ENCODE results near the gene TMPRSS13. TPM values are rescaled to one million over a fixed set of nuclear protein-coding genes. Genes with fewer than 3 reads are reported as not detected.
"Not testable (repeated sequence)": the region's sequence is repeated elsewhere in the genome, so short reads cannot be mapped to it uniquely, and the experiment has no call there.

The TMPRSS13 gene
- total RNA-seq, 1 donor from 2014 or later, result not detected

- Mint-ChIP-seq H3K27ac (ENCODE audit: unreplicated experiment) (no peak overlapping the region), H3K36me3 (ENCODE audit: low read depth) (peaks cover 2% of the 10 kb centered on the region), H3K4me3 (ENCODE audit: unreplicated experiment) (no peak overlapping the region), H3K9me3 (ENCODE audit: low read depth) (peaks cover 7% of the 10 kb centered on the region), H3K27me3 (ENCODE audit: low read depth) (peaks cover 27% of the 10 kb centered on the region), H3K4me1 (ENCODE audit: low read depth) (no peaks in the 10 kb centered on the region)
- no peak for TF ChIP-seq CTCF (IDR thresholded peaks at IDR 0.05)
- DNase-seq (ENCODE audit: low spot score), result no peak
These were observed 29.7 kb upstream of the TMPRSS13 start for GRCh38 chr11:117958949-117959348.

DNA sequence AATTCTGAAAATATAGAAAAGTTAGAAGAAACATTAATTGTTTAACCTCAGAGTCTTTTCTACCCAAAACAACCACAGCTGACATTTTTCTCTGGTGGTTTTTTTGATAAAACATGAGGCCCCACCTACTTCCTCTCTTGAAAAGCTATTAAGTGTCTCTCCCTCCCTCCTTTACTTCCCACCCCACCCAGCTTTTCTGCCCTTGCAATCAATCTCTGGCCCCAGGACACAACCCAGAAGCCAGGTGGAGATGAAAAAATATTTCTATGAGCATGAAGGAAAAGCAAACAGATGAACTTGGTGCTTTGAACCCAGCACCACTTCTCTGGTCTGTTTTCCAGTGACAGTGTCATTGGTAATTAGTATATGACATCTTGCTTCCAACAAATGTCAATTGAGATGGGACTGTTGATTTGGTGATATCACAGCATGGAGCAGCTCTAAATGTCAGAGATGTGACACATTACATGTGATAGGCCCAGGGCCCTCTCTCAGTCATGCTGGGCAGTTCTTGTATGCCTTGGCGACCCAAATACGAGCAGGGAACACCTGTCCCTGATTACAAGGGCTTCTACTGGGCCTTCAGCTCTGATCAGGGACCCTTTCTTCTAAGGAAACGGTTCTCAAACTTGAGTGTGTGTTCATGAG, 23.9 kb upstream of the TMPRSS13 start:
- no peak for TF ChIP-seq CTCF (IDR thresholded peaks at IDR 0.05)
- DNase-seq (ENCODE audit: low spot score), result no peak
- H3K27ac Mint-ChIP-seq (ENCODE audit: unreplicated experiment), result no peak overlapping the region
- peaks cover 29% of the 10 kb centered on the region for H3K27me3 Mint-ChIP-seq (ENCODE audit: low read depth)
- no peaks in the 10 kb centered on the region for H3K4me1 Mint-ChIP-seq (ENCODE audit: low read depth)
- peaks cover 2% of the 10 kb centered on the region for H3K36me3 Mint-ChIP-seq (ENCODE audit: low read depth)
- no peak overlapping the region for H3K4me3 Mint-ChIP-seq (ENCODE audit: unreplicated experiment)
- peaks cover 7% of the 10 kb centered on the region for H3K9me3 Mint-ChIP-seq (ENCODE audit: low read depth)

- Mint-ChIP-seq H3K9me3 (ENCODE audit: low read depth) (no peaks in the 10 kb centered on the region), H3K36me3 (ENCODE audit: low read depth) (no peaks in the 10 kb centered on the region), H3K27me3 (ENCODE audit: low read depth) (peaks cover 17% of the 10 kb centered on the region), H3K4me3 (ENCODE audit: unreplicated experiment) (no peak overlapping the region), H3K4me1 (ENCODE audit: low read depth) (no peaks in the 10 kb centered on the region), H3K27ac (ENCODE audit: unreplicated experiment) (no peak overlapping the region)
- DNase-seq (ENCODE audit: low spot score), result no peak
- no peak for TF ChIP-seq CTCF (IDR thresholded peaks at IDR 0.05)
These were observed 22.1 kb upstream of the TMPRSS13 start for GRCh38 chr11:117950993-117951961.

DNA sequence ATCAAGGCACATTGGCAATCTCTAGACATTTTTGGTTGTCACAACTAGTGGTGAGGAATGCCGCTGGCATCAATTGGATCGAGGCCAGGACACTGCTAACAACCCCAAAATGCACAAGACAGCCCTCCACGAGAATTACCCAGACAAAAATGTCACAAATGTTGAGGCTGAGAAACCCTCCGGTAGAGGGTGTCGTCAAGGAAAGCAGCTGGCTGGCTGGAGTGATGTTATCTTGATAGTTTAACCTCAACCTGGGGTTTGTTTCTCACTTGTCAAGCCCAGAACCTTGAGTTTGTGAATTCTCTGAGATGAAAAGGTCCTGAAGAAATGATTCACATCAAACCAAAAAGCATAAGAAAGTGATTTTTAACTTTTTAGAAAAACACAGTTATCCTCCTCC, 21.1 kb upstream of the TMPRSS13 start:
- peaks cover 15% of the 10 kb centered on the region for H3K27me3 Mint-ChIP-seq (ENCODE audit: low read depth)
- no peaks in the 10 kb centered on the region for H3K9me3 Mint-ChIP-seq (ENCODE audit: low read depth)
- H3K27ac Mint-ChIP-seq (ENCODE audit: unreplicated experiment), result no peak overlapping the region
- H3K36me3 Mint-ChIP-seq (ENCODE audit: low read depth), result no peaks in the 10 kb centered on the region
- H3K4me3 Mint-ChIP-seq (ENCODE audit: unreplicated experiment), result no peak overlapping the region
- H3K4me1 Mint-ChIP-seq (ENCODE audit: low read depth), result no peaks in the 10 kb centered on the region
- peak; percentile 56 for TF ChIP-seq CTCF (IDR thresholded peaks at IDR 0.05)
- DNase-seq (ENCODE audit: low spot score), result no peak

DNA sequence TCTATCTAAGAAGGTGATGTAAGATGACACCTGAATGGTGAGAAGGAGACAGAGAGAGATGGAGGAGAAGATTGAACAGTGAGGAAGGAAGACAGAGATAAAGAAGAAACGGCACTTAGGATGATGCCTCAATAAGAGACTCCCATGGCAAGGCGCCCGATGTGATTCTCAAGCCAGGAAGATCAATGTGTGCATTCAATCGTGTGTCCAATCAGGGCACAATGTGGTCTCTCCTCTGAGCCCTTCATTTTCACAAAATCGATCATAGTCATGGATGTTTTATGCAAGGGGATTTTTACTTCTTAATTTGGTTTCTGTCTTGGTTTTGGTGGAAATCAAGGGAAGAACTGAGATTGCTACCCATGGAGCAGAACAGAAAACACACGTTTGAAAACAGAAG, 19.9 kb upstream of the TMPRSS13 start:
- Mint-ChIP-seq H3K27me3 (ENCODE audit: low read depth) (peaks cover 15% of the 10 kb centered on the region), H3K27ac (ENCODE audit: unreplicated experiment) (no peak overlapping the region), H3K36me3 (ENCODE audit: low read depth) (no peaks in the 10 kb centered on the region), H3K9me3 (ENCODE audit: low read depth) (no peaks in the 10 kb centered on the region), H3K4me3 (ENCODE audit: unreplicated experiment) (no peak overlapping the region), H3K4me1 (ENCODE audit: low read depth) (no peaks in the 10 kb centered on the region)
- DNase-seq (ENCODE audit: low spot score), result no peak
- TF ChIP-seq CTCF (IDR thresholded peaks at IDR 0.05), result no peak

DNA sequence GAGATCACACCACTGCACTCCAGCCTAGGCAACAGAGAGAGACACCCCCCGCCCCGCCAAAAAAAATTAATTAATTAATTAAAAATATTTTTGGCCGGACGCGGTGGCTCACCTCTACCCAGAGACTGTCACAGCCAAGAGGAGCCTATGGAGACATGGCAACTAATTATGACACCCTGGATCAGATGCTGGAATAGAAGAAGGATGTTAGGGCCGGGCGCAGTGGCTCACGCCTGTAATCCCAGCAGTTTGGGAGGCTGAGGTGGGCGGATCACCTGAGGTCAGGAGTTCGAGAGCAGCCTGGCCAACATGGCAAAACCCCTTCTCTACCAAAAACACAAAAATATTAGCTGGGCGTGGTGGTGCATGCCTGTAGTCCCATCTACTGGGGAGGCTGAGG, 19.3 kb upstream of the TMPRSS13 start:
- H3K9me3 Mint-ChIP-seq (ENCODE audit: low read depth); H3K4me1 Mint-ChIP-seq (ENCODE audit: low read depth); DNase-seq (ENCODE audit: low spot score); H3K27ac Mint-ChIP-seq (ENCODE audit: unreplicated experiment); H3K4me3 Mint-ChIP-seq (ENCODE audit: unreplicated experiment); H3K36me3 Mint-ChIP-seq (ENCODE audit: low read depth): not testable (repeated sequence)
- peaks cover 15% of the 10 kb centered on the region for H3K27me3 Mint-ChIP-seq (ENCODE audit: low read depth)

DNA sequence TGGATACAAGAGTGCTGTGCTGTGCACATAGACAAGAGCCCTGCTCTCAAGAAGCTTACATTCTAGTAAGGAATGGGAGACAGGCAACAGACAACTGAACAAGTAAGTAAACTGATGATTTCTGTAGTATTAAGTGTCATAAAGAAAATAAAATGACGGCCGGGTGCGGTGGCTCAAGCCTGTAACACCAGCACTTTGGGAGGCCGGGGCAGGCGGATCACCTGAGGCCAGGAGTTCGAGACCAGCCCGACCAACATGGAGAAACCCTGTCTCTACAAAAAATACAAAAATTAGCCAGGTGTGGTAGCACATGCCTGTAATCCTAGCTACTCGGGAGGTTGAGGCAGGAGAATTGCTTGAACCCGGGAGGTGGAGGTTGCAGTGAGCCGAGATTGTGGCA, 18.5 kb upstream of the TMPRSS13 start:
- not testable (repeated sequence) for H3K36me3 Mint-ChIP-seq (ENCODE audit: low read depth); H3K9me3 Mint-ChIP-seq (ENCODE audit: low read depth)
- peaks cover 15% of the 10 kb centered on the region for H3K27me3 Mint-ChIP-seq (ENCODE audit: low read depth)

More for the DNA sequence above, 18.5 kb upstream of the TMPRSS13 start:
- not testable (repeated sequence) for H3K27ac Mint-ChIP-seq (ENCODE audit: unreplicated experiment); H3K4me3 Mint-ChIP-seq (ENCODE audit: unreplicated experiment); DNase-seq (ENCODE audit: low spot score); H3K4me1 Mint-ChIP-seq (ENCODE audit: low read depth)

Measured in chondrocyte (in vitro differentiated cells).